Measurements from ENCODE around the gene MYO3B. TPM values are rescaled to one million over a fixed set of nuclear protein-coding genes. Genes with fewer than 3 reads are reported as not detected.

MYO3B gene
- total and polyA plus RNA-seq, 2 of the 8 experiments (the other 6 are each of a cell fraction or from before 2014, with no cell fraction given): 0.17 to 0.19 TPM

- FAIRE-seq (no peak), DNase-seq (ENCODE audit: low read depth in 1 of 2, low spot score in 2 of 2) (no peak)
- H4K20me1 ChIP-seq (replicated peaks in 1 of 2; ENCODE audit: control insufficient read depth in 1 of 2, insufficient read depth in 2 of 2, low read length in 2 of 2): no peaks in the 10 kb centered on the region
- H4K5ac ChIP-seq (ENCODE audit: insufficient read length, low read depth, low read length): no peak overlapping the region
- H2BK5ac ChIP-seq (ENCODE audit: low read depth, low read length): peak overlapping the region; percentile 94; the same call in 1 of the 2 replicates
- H3K4me2 ChIP-seq (ENCODE audit: insufficient read depth in 1 of 2, low read depth in 2 of 2, low read length in 2 of 2): peak overlapping the region; percentile 26 to 46
- H3K79me2 ChIP-seq (ENCODE audit: control insufficient read depth in 1 of 2, insufficient read depth in 2 of 2, low read length in 2 of 2): no peaks in the 10 kb centered on the region
- no peaks in the 10 kb centered on the region for H3K9me3 ChIP-seq (ENCODE audit: insufficient read depth in 2 of 2, low read depth in 1 of 2, low read length in 1 of 2)
- H3K4me1 ChIP-seq (replicated peaks in 1 of 4; ENCODE audit: control insufficient read depth in 3 of 4, insufficient read depth in 4 of 4, low read length in 3 of 4): peaks cover 9 to 33% (median 31%) of the 10 kb centered on the region in 4 experiments; a peak in 6 of 7 replicates
- no peaks in the 10 kb centered on the region for H3K36me3 ChIP-seq (ENCODE audit: control insufficient read depth in 2 of 4, insufficient read depth in 4 of 4, low read length in 3 of 4)
- peak overlapping the region in 1 of 4 experiments; percentile 11; a peak in 1 of 8 replicates for H3K4me3 ChIP-seq (ENCODE audit: extremely low read depth in 1 of 4, insufficient read depth in 2 of 4, low read depth in 3 of 4, low read length in 4 of 4)
- no peak overlapping the region for H3K9ac ChIP-seq (replicated peaks in 1 of 4; ENCODE audit: extremely low read depth in 1 of 4, low read depth in 3 of 4, low read length in 3 of 4)
- H3K79me1 ChIP-seq (ENCODE audit: low read depth, low read length): no peaks in the 10 kb centered on the region
- H3K27me3 ChIP-seq (replicated peaks in 1 of 4; ENCODE audit: control insufficient read depth in 3 of 4, extremely low read depth in 1 of 4, insufficient read depth in 3 of 4, low read length in 3 of 4): peaks cover 0 to 5% (median 2%) of the 10 kb centered on the region in 4 experiments; a peak in 3 of 7 replicates
- H2BK12ac ChIP-seq (ENCODE audit: low read depth, low read length): peak overlapping the region; percentile 96; the same call in 1 of the 2 replicates
- H2BK120ac ChIP-seq (replicated peaks; ENCODE audit: low read depth, low read length): peak overlapping the region; percentile 96
- H3K23ac ChIP-seq (ENCODE audit: insufficient read length): no peak overlapping the region
- no peak overlapping the region for H4K91ac ChIP-seq (replicated peaks; ENCODE audit: insufficient read length, low read length)
- H3K4ac ChIP-seq (replicated peaks; ENCODE audit: insufficient read length, low read depth, low read length): no peak overlapping the region
- no peak overlapping the region for H3K56ac ChIP-seq (replicated peaks; ENCODE audit: insufficient read length, low read depth, low read length)
- H3K23me2 ChIP-seq (ENCODE audit: low read depth, low read length): no peaks in the 10 kb centered on the region
- H3K14ac ChIP-seq (ENCODE audit: insufficient read length): no peak overlapping the region
- H2AFZ ChIP-seq (ENCODE audit: low read length): no peak overlapping the region
- TF ChIP-seq CHD1 (IDR thresholded peaks at IDR 0.05; ENCODE audit: low read depth, low read length): no peak
- TF ChIP-seq SP4 (IDR thresholded peaks at IDR 0.05; ENCODE audit: low read length): no peak
- TF ChIP-seq, protein P1, sequence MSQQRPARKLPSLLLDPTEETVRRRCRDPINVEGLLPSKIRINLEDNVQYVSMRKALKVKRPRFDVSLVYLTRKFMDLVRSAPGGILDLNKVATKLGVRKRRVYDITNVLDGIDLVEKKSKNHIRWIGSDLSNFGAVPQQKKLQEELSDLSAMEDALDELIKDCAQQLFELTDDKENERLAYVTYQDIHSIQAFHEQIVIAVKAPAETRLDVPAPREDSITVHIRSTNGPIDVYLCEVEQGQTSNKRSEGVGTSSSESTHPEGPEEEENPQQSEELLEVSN (IDR thresholded peaks at IDR 0.05): no peak
- TF ChIP-seq POU5F1 (IDR thresholded peaks at IDR 0.05; ENCODE audit: low read depth, low read length): no peak
- TF ChIP-seq SRF (IDR thresholded peaks at IDR 0.05; ENCODE audit: low read depth, low read length): no peak
- no peak for TF ChIP-seq EP300 (IDR thresholded peaks at IDR 0.05; ENCODE audit: borderline replicate concordance in 1 of 2, low read depth in 2 of 2, low read length in 2 of 2)
- no peak for TF ChIP-seq CREB1 (IDR thresholded peaks at IDR 0.05)
- no peak for TF ChIP-seq SP2 (IDR thresholded peaks at IDR 0.05; ENCODE audit: low read length)
- TF ChIP-seq SIRT6 (IDR thresholded peaks at IDR 0.05; ENCODE audit: low read length): no peak
- TF ChIP-seq POLR2A (IDR thresholded peaks at IDR 0.05; ENCODE audit: control extremely low read depth in 1 of 2, low read depth in 2 of 2, low read length in 2 of 2): no peak
- no peak for TF ChIP-seq KDM1A (IDR thresholded peaks at IDR 0.05; ENCODE audit: borderline replicate concordance, low read length)
- no peak overlapping the region for H2AK5ac ChIP-seq (ENCODE audit: low read depth, low read length)
- H3K18ac ChIP-seq (ENCODE audit: extremely low read depth, low read length): no peak overlapping the region
- no peak overlapping the region for H2BK20ac ChIP-seq (ENCODE audit: low read length)
- POLR2A ChIA-PET (ENCODE audit: partially characterized antibody): no interaction called here
- no peak overlapping the region for H2BK15ac ChIP-seq (ENCODE audit: low read length)
- no peak overlapping the region for H4K8ac ChIP-seq (ENCODE audit: extremely low read depth, insufficient read depth, low read length)
- WGBS, 2 experiments (ENCODE audit: extremely low coverage in 1 of 2, insufficient coverage in 1 of 2, insufficient read length in 1 of 2, insufficient replicate concordance in 2 of 2, low coverage in 1 of 2, low lambda C conversion rate in 2 of 2, missing lambda C conversion rate in 1 of 2): 52% methylated on average over 14 of the region's 14 CpGs; no CpG with 5 or more reads in 1 of the 2 experiments
- CTCF ChIA-PET (ENCODE audit: partially characterized antibody): no interaction called here
- H3K27ac ChIP-seq (ENCODE audit: low read depth, low read length): no peak overlapping the region
Measured at GRCh38 chr2:170503971-170504809, 326.2 kb downstream of the MYO3B start.
